ENCODE results near the gene MSANTD4.

Gene MSANTD4

DNA sequence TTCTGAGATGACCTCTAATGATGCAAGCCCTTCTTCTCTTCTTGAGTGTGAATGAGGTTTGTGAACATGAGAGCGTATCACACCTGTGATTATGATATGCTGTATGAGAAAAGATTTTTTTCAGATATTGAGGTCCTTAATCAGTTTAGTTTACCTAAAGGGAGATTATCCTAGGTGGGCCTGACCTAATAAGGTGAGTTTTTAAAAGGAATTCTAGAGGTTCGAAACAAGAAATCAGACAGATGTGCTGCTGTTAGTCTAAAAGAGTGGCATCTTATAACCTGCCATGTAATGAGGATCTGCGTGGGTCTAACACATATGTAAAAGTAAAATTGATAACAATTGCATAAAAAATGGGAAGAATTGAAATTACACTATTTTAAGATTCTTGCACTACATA is 33.8 kb downstream of the MSANTD4 start:
- H3K79me2 ChIP-seq (ENCODE audit: insufficient read depth, low read length): no peaks in the 10 kb centered on the region
- no peak overlapping the region for H3K9ac ChIP-seq (ENCODE audit: low read depth, low read length)
- no peak overlapping the region for H2AFZ ChIP-seq (ENCODE audit: low read depth, low read length)
- H4K20me1 ChIP-seq (ENCODE audit: insufficient read depth, low read length): no peaks in the 10 kb centered on the region
- no peak overlapping the region for H3K4me2 ChIP-seq (ENCODE audit: insufficient read depth, low read length)
- H3K9me3 ChIP-seq (ENCODE audit: insufficient read depth, low read length, severe bottlenecking): no peaks in the 10 kb centered on the region
- H3K4me3 ChIP-seq (ENCODE audit: low read depth in 1 of 2, low read length in 2 of 2): no peak overlapping the region
- no peak for DNase-seq
- H3K27me3 ChIP-seq (ENCODE audit: insufficient read depth, low read length, poor library complexity): no peaks in the 10 kb centered on the region
- TF ChIP-seq, protein P1, sequence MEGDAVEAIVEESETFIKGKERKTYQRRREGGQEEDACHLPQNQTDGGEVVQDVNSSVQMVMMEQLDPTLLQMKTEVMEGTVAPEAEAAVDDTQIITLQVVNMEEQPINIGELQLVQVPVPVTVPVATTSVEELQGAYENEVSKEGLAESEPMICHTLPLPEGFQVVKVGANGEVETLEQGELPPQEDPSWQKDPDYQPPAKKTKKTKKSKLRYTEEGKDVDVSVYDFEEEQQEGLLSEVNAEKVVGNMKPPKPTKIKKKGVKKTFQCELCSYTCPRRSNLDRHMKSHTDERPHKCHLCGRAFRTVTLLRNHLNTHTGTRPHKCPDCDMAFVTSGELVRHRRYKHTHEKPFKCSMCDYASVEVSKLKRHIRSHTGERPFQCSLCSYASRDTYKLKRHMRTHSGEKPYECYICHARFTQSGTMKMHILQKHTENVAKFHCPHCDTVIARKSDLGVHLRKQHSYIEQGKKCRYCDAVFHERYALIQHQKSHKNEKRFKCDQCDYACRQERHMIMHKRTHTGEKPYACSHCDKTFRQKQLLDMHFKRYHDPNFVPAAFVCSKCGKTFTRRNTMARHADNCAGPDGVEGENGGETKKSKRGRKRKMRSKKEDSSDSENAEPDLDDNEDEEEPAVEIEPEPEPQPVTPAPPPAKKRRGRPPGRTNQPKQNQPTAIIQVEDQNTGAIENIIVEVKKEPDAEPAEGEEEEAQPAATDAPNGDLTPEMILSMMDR (IDR thresholded peaks at IDR 0.05; ENCODE audit: borderline replicate concordance, extremely low read depth, low read length, poor library complexity, severe bottlenecking): no peak
- no peak for TF ChIP-seq EZH2 (IDR thresholded peaks at IDR 0.05; ENCODE audit: borderline replicate concordance, low read depth, low read length, severe bottlenecking)
- H3K36me3 ChIP-seq (ENCODE audit: insufficient read depth, low read length): no peaks in the 10 kb centered on the region
- H3K4me1 ChIP-seq (ENCODE audit: insufficient read depth, low read length): no peaks in the 10 kb centered on the region
- no peak overlapping the region for H3K27ac ChIP-seq (ENCODE audit: low read length)
- ATAC-seq (ENCODE audit: insufficient read depth, low read depth): no peak

- Histone ChIP-seq H3K4me1 (ENCODE audit: insufficient read depth, low read length) (no peaks in the 10 kb centered on the region), H3K4me2 (ENCODE audit: insufficient read depth, low read length) (no peak overlapping the region), H3K27me3 (ENCODE audit: insufficient read depth, low read length, poor library complexity) (no peaks in the 10 kb centered on the region), H4K20me1 (ENCODE audit: insufficient read depth, low read length) (no peaks in the 10 kb centered on the region), H3K27ac (ENCODE audit: low read length) (no peak overlapping the region), H3K9ac (ENCODE audit: low read depth, low read length) (no peak overlapping the region), H3K9me3 (ENCODE audit: insufficient read depth, low read length, severe bottlenecking) (no peaks in the 10 kb centered on the region), H3K4me3 (ENCODE audit: low read depth in 1 of 2, low read length in 2 of 2) (no peak overlapping the region), H3K36me3 (ENCODE audit: insufficient read depth, low read length) (no peaks in the 10 kb centered on the region), H2AFZ (ENCODE audit: low read depth, low read length) (no peak overlapping the region), H3K79me2 (ENCODE audit: insufficient read depth, low read length) (no peaks in the 10 kb centered on the region)
- TF ChIP-seq, protein P1 (IDR thresholded peaks at IDR 0.05; ENCODE audit: borderline replicate concordance, extremely low read depth, low read length, poor library complexity, severe bottlenecking): no peak
- no peak for TF ChIP-seq EZH2 (IDR thresholded peaks at IDR 0.05; ENCODE audit: borderline replicate concordance, low read depth, low read length, severe bottlenecking)
- ATAC-seq (ENCODE audit: insufficient read depth, low read depth): no peak
- no peak for DNase-seq
Measured at GRCh38 chr11:105986554-105986953, 35.5 kb downstream of the MSANTD4 start.

DNA sequence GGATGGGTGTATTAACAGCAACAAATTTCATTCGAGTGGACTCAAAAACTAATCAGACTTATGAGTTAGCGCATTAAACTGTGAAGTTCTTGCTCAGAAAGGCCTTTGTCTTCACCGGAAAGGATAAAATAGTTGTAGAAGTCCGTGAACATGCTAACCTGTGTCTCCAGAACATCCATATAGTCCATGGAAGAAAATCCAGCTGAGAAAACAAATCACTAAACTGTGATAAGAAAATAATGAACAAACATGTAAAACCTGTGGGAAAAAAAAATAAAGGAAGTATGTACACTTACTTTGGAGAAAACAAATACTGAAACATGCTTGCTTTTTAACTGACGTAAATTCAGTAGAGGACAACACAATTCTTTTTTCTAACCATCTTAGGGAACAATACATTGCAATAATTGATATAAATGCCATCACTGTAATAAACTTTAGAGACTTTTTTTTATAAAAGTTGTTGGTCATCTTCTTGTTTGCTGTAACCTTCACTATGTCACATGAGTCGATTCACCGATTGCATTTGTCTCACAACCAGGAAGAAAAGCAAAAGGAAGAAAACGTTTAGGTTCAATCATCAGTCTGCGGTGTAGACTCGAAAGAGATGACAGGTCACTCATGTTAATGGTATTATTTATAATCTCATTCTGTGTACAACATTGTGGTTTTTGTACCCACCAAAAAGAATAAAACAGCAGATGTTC is 41.9 kb downstream of the MSANTD4 start:
- no peaks in the 10 kb centered on the region for H3K4me1 ChIP-seq (ENCODE audit: insufficient read depth, low read length)
- H3K79me2 ChIP-seq (ENCODE audit: insufficient read depth, low read length): no peaks in the 10 kb centered on the region
- no peaks in the 10 kb centered on the region for H4K20me1 ChIP-seq (ENCODE audit: insufficient read depth, low read length)
- no peak overlapping the region for H3K4me3 ChIP-seq (ENCODE audit: low read depth in 1 of 2, low read length in 2 of 2)
- H3K9ac ChIP-seq (ENCODE audit: low read depth, low read length): no peak overlapping the region
- no peaks in the 10 kb centered on the region for H3K36me3 ChIP-seq (ENCODE audit: insufficient read depth, low read length)
- TF ChIP-seq, protein P1 (IDR thresholded peaks at IDR 0.05; ENCODE audit: borderline replicate concordance, extremely low read depth, low read length, poor library complexity, severe bottlenecking): no peak
- TF ChIP-seq EZH2 (IDR thresholded peaks at IDR 0.05; ENCODE audit: borderline replicate concordance, low read depth, low read length, severe bottlenecking): no peak
- no peaks in the 10 kb centered on the region for H3K9me3 ChIP-seq (ENCODE audit: insufficient read depth, low read length, severe bottlenecking)
- no peak overlapping the region for H2AFZ ChIP-seq (ENCODE audit: low read depth, low read length)
- H3K4me2 ChIP-seq (ENCODE audit: insufficient read depth, low read length): no peak overlapping the region
- DNase-seq (no peak), ATAC-seq (ENCODE audit: insufficient read depth, low read depth) (no peak)
- H3K27ac ChIP-seq (ENCODE audit: low read length): no peak overlapping the region
- no peaks in the 10 kb centered on the region for H3K27me3 ChIP-seq (ENCODE audit: insufficient read depth, low read length, poor library complexity)

Data from DND-41 (cell line).